Bronchial epithelial cell (primary cell): ENCODE results near the gene AGBL4. TPM values are rescaled to one million over a fixed set of nuclear protein-coding genes. Genes with fewer than 3 reads are reported as not detected.

Source experiments
- DNase-seq: peaks from one replicate; pipeline ENCODE4 v3.0.0-alpha.2; 2010; ENCODE audit warnings: low read depth
- FAIRE-seq: peaks from 2 replicates; lab custom pipeline; 2011; peaks lifted over from hg19 to GRCh38; lab: Jason Lieb, UNC
- H3K27me3 ChIP-seq: 2 replicates; pipeline ENCODE4 v1.5.1; 2011; ENCODE audit warnings: low read length; ENCODE audit not compliant: control insufficient read depth, insufficient read depth
- H3K36me3 ChIP-seq: 2 replicates; pipeline ENCODE4 v1.5.1; 2011; ENCODE audit warnings: low read length; ENCODE audit not compliant: control insufficient read depth, insufficient read depth
- H3K4me3 ChIP-seq: 2 replicates; pipeline ENCODE4 v1.5.1; 2011; ENCODE audit warnings: mild to moderate bottlenecking, low read depth, low read length, control low read depth
- total RNA-seq: library from RNA; depleted of rRNA; stranded (reverse); fragments of >200 nt; gene quantifications from 2 replicates; pipeline ENCODE4 v1.2.1, GENCODE V29; 2014
- TF ChIP-seq, protein P1 (sequence below): IDR thresholded peaks from 2 replicates; pipeline ENCODE4 v1.5.1; 2011; ENCODE audit warnings: mild to moderate bottlenecking, moderate library complexity, low read length, control low read depth, inconsistent platforms; ENCODE audit not compliant: insufficient read depth, severe bottlenecking

AGBL4 gene
- total RNA-seq, 1 donor from 2014 or later = not detected

DNA sequence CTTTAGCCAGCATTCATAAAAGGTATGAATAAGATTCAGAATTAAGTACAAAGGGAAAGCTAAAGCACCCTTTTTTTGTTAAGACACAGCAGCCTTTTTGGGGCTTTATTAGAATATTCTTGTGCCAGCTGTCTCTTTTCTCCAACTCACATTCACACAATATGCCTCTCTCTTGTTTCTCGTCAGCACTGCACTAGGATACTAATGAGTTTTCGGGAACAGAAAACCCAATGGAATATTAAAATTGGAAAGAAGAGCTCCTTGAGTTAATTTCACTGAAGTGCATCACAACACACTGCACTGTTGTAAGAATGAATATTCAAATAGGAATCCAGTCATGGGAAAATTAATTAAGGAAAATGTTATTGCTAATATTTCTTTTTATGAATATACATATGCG lies 836.7 kb downstream of the AGBL4 start:
- Histone ChIP-seq H3K27me3 (no peaks in the 10 kb centered on the region), H3K4me3 (no peak overlapping the region), H3K36me3 (no peaks in the 10 kb centered on the region)
- TF ChIP-seq, protein P1, sequence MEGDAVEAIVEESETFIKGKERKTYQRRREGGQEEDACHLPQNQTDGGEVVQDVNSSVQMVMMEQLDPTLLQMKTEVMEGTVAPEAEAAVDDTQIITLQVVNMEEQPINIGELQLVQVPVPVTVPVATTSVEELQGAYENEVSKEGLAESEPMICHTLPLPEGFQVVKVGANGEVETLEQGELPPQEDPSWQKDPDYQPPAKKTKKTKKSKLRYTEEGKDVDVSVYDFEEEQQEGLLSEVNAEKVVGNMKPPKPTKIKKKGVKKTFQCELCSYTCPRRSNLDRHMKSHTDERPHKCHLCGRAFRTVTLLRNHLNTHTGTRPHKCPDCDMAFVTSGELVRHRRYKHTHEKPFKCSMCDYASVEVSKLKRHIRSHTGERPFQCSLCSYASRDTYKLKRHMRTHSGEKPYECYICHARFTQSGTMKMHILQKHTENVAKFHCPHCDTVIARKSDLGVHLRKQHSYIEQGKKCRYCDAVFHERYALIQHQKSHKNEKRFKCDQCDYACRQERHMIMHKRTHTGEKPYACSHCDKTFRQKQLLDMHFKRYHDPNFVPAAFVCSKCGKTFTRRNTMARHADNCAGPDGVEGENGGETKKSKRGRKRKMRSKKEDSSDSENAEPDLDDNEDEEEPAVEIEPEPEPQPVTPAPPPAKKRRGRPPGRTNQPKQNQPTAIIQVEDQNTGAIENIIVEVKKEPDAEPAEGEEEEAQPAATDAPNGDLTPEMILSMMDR = no peak
- FAIRE-seq (no peak), DNase-seq (no peak)

DNA sequence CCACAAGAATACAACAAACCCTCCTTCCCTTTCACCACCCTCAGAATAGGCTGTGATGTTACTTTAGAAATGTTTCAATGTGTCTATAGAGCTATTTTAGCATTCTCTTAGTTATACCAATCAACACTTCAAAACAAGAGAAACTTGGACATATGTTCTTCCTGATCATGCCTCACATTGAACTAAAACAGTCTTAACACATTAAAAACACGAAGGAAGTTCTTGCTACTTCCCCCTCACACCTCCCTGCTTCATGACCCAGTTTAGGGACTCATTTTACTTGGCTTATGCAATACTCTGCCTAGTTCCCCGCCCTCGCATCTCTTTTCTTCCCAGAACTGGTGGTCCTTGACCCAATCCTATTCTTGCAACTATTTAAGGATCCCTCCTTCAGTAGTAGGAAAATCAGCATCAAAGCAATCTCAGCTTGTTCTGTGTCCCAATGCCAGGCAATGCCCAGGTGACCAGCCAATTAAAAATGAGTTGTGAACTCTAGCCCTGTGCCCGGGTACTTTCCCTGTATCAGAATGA lies 838.2 kb downstream of the AGBL4 start:
- no peaks in the 10 kb centered on the region for H3K27me3 ChIP-seq
- H3K4me3 ChIP-seq = no peak overlapping the region
- DNase-seq (no peak), FAIRE-seq (no peak)
- TF ChIP-seq, protein P1 = no peak
- H3K36me3 ChIP-seq = no peaks in the 10 kb centered on the region

DNA sequence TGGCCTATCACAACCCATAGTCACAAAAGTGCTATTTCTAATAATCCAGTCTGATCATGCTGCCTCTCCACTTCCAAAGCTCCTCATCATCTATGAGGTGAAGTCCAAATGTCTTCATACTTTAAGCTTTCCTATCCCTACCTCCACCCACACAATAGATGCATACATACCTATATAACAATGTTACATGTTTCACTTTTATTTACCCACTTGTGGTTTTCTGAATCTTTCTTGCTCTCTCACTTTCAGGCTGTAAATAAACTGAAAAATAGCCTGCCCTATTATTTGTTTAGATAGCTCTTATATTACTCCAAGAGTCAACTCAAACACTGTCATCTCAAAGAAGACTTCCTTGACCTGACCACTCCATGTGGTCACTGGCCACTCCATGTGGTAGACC lies 840.3 kb downstream of the AGBL4 start:
- Histone ChIP-seq H3K36me3 (no peaks in the 10 kb centered on the region), H3K27me3 (no peaks in the 10 kb centered on the region), H3K4me3 (no peak overlapping the region)
- FAIRE-seq (no peak), DNase-seq (no peak)
- TF ChIP-seq, protein P1 = no peak

DNA sequence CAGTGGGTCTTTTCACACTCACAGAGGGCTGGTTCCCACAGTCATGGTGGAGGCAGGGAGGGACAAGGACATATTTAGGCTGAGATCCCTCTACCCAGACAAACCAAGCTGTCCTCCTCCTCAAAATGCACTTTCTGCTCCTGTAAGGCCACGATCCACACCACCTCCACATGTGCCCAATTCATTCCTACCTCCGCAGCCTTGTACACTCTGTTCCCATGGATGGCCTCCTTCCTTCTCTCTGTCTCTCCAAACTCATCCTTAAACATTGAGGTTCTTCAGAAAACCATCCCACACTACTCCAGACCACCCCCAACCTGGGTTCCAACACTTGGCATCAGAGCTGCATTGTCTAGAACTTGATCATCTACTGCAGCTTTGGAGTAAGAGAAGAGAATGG lies 842.7 kb downstream of the AGBL4 start:
- FAIRE-seq (no peak), DNase-seq (no peak)
- TF ChIP-seq, protein P1 = no peak
- no peaks in the 10 kb centered on the region for H3K27me3 ChIP-seq
- no peaks in the 10 kb centered on the region for H3K36me3 ChIP-seq
- no peak overlapping the region for H3K4me3 ChIP-seq

DNA sequence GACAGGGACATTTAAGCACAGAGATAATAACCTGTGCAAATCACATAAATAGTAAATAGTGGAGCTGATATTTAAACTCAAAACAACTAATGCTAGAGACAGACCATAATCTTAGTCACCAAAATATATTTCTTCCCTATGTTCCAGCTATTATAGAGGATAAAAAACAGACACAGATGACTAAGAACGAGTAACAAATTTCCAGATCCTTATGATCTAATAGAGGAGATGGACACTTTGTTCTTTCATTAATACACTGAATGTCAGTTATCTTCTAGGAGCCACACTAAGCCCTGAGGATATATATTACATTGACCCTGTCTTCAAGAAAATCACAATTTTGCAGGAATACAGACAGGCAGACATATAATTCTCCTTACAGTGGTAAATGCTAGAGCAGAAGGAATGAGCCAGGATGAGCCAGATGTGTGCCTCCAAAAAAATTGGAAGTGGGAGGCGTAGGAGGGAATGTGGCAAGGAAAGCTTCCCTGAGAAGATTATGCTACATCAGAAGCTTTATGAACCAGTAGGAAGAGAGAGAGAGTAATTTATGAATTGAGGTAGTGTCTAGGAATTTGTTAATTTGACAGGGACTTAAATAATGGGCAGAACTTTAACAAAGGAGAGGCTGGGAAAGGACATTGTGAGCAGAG lies 851.7 kb downstream of the AGBL4 start:
- DNase-seq (peak; percentile 21), FAIRE-seq (no peak)
- H3K27me3 ChIP-seq = no peaks in the 10 kb centered on the region
- no peaks in the 10 kb centered on the region for H3K36me3 ChIP-seq
- TF ChIP-seq, protein P1 = no peak
- H3K4me3 ChIP-seq = no peak overlapping the region

DNA sequence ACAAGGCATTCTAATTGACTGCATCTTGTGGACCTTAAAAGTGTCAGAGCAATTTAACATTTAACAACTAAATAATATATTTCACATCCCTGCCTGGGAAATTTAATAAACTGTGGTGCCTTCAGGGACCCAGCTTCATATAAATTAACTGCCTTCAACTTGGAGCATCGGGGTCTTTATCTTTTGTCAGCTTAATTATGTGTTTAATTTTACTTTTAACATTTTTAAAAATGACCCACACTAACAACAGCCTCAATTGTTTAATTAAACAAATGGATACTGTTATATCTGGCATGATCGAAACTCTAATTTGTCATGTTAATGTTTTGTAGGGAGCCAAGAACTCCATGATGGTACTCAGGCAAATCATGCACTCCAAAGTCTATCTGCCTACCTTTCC lies 857.7 kb downstream of the AGBL4 start:
- no peaks in the 10 kb centered on the region for H3K36me3 ChIP-seq

More for the DNA sequence above, 857.7 kb downstream of the AGBL4 start:
- TF ChIP-seq, protein P1 = no peak
- DNase-seq (no peak), FAIRE-seq (no peak)
- no peaks in the 10 kb centered on the region for H3K27me3 ChIP-seq
- H3K4me3 ChIP-seq = no peak overlapping the region
